ENCODE measurements around the gene TULP4. TPM values are rescaled to one million over a fixed set of nuclear protein-coding genes. Genes with fewer than 3 reads are reported as not detected.
"Not testable (repeated sequence)": the region's sequence is repeated elsewhere in the genome, so short reads cannot be mapped to it uniquely, and the experiment has no call there.

TULP4 gene
- total RNA-seq, 2 donors from 2014 or later: 66.3 to 71.9 TPM

- intact Hi-C loops (cut with DNase I); DNase-seq (ENCODE audit: low spot score): not testable (repeated sequence)
Measured at GRCh38 chr6:158349505-158350275, 37.4 kb downstream of the TULP4 start.

GRCh38 chr6:158350731-158351130 lies 38.5 kb downstream of the TULP4 start:
- intact Hi-C loops (cut with DNase I); DNase-seq (ENCODE audit: low spot score): not testable (repeated sequence)

GRCh38 chr6:158353883-158354877 lies 41.9 kb downstream of the TULP4 start:
- intact Hi-C loops (cut with DNase I): no loop called here

GRCh38 chr6:158356586-158357546 lies 44.6 kb downstream of the TULP4 start:
- DNase-seq (ENCODE audit: low spot score): no peak
- intact Hi-C loops (cut with DNase I): no loop called here

More at GRCh38 chr6:158353883-158354877, 41.9 kb downstream of the TULP4 start:
- no peak for DNase-seq (ENCODE audit: low spot score)

DNA sequence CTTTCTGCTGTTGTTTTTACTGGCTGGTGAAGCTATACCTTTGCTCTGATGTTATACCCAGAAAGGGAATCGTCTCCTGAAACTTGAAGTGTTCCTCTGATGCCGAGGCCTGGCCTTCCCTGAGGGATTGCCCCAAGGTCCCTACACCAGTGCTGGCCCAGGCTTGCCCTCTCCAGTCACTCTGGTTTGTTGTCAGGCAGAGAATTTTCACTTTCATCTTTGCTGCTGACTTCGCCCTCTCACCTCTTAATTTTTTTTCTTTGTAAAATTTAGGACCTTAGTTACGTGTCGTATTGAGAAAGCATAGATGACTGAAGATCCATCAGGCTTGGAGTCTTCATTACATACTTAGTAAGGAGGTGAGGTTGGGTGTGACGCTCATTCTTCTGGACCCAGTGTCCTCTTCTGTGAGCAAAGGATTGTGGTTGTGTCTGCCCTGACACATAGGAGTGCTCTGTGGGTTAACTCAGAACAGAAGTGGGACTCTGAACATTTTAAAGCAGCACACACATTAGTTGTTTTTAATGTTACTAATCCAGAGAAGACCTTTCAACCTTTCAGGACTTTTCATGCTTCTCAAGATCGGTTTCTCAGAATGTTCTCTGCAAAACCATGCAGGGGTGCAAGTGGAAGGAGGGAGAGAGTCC lies 45.4 kb downstream of the TULP4 start:
- intact Hi-C loops (cut with DNase I): no loop called here

GRCh38 chr6:158358450-158359077 lies 46.3 kb downstream of the TULP4 start:
- intact Hi-C loops (cut with DNase I): no loop called here
- no peak for DNase-seq (ENCODE audit: low spot score)

More for the DNA sequence above, 45.4 kb downstream of the TULP4 start:
- no peak for DNase-seq (ENCODE audit: low spot score)

DNA sequence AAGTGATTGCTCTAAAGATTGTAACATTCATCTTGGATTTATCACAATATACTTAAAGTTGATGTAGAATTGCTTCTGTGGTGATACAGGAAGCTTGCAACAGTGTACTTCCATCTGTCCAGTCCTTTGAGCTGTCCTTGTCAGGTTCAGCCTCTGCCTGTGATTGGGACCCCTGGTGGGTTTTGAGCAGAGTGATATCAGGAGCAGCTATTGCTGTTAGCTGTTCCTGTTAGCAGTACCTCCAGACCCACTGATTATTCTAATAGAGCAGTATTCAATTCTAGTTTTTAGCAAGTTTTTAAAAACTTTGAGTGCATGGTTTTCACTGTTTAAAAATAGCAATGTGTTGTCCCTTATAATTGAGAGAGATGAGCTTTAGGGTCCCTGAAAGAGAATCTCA lies 48.8 kb downstream of the TULP4 start:
- DNase-seq (ENCODE audit: low spot score): no peak
- intact Hi-C loops (cut with DNase I): no loop called here

GRCh38 chr6:158361961-158362669 lies 49.9 kb downstream of the TULP4 start:
- no peak for DNase-seq (ENCODE audit: low spot score)
- intact Hi-C loops (cut with DNase I): no loop called here

DNA sequence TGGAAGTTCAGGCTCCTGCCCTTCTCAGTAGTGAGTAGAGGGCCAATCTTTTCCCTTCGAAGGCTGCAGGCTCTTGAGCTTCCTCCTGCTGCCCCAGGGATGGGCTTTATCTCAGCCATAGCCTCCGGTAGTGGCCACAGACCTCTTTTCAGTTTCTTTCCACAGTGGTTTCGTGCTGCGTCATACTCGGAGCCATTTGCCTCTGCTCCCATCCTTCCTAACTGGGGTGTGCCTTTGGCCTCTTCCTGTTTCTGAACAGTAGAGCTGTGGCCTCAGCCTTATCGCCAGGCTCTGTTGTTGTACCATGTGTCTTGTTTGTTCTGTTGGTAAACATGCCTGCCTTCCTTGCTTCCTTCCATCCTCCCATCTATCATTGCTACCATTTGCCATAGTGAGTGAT lies 54.1 kb downstream of the TULP4 start:
- intact Hi-C loops (cut with DNase I): no loop called here
- DNase-seq (ENCODE audit: low spot score): no peak

GRCh38 chr6:158367816-158368215 lies 55.6 kb downstream of the TULP4 start:
- no peak for DNase-seq (ENCODE audit: low spot score)
- intact Hi-C loops (cut with DNase I): no loop called here

- DNase-seq (ENCODE audit: low spot score): no peak
- intact Hi-C loops (cut with DNase I): no loop called here
Measured at GRCh38 chr6:158369241-158369640, 57.0 kb downstream of the TULP4 start.

DNA sequence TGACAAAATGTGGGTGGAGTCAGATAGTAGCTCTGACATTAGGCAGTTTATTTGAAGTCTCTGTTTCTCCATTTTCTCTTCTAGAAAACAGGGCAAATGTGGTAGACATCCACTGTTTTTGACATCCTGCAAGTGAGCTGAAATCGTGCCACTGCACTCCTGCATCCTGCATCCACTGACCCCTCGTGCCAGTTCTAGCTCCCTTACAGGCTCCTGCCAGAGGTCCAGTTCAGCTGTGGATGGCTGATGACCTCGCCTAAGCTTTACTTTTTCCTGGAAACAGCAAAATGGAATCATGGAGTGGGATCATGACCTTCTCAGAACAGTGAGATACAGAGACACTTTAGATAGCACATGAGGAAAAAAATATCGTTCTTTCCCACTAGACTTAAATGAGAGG lies 58.5 kb downstream of the TULP4 start:
- intact Hi-C loops (cut with DNase I): no loop called here
- DNase-seq (ENCODE audit: low spot score): no peak

DNA sequence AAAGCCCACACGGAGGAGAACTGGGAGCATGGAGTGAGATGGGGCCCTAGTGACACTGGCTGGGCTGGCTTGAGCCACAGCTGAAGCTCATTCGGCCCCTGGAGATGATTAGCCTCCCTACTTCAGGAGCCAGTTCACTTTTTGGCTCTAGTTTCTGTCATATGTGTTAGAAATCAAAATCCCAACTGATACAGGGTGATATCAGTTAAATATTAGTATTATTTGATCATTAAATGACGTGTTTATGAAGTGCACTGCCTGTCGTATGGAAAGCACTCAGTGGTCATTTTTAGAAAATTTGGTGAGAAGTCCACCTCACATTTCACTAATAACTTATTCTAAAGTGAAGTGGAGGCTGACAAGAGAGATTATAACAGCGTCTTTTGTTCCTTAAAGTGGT lies 59.0 kb downstream of the TULP4 start:
- intact Hi-C loops (cut with DNase I): no loop called here
- DNase-seq (ENCODE audit: low spot score): no peak

DNA sequence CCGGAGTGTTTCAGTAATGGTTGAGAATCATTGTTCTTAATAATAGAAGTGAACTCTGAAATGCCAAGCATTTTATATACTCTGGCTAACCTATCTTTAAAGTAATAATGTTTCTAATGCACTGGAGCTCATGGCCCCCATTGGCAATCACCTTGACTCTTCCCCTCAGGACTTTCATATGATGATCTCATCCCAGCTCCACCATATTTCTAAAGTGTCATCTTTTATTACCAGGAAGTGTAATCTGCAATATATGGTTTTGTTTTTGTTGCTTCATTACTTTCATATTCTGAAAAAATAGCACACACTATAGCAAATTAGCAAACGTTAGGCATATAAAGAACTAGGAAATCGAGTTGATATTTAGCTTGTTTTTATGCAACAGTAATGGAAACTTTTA lies 60.3 kb downstream of the TULP4 start:
- DNase-seq (ENCODE audit: low spot score): no peak
- intact Hi-C loops (cut with DNase I): no loop called here

- DNase-seq (ENCODE audit: low spot score): no peak
Measured at GRCh38 chr6:158373214-158373613, 60.9 kb downstream of the TULP4 start.

DNA sequence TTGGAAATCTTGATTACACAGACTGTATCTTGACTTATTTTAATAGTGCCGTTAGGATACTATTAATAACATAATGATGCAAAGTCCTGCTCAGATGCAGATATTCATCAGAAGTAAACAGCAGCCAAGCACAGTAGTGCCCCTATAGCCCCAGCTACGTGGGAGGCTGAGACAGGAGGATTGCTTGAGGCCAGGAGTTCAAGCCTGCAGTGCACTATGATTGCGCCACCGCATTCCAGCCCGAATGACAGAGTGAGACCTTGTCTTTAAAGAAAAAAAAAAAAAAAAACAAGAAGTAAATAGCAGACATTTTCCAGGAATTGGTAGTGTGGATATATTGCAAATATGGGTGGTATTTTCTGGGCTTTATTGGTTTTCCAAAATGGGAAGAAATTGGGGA lies 61.8 kb downstream of the TULP4 start:
- no peak for DNase-seq (ENCODE audit: low spot score)
- intact Hi-C loops (cut with DNase I): no loop called here

More at GRCh38 chr6:158373214-158373613, 60.9 kb downstream of the TULP4 start:
- intact Hi-C loops (cut with DNase I): no loop called here

DNA sequence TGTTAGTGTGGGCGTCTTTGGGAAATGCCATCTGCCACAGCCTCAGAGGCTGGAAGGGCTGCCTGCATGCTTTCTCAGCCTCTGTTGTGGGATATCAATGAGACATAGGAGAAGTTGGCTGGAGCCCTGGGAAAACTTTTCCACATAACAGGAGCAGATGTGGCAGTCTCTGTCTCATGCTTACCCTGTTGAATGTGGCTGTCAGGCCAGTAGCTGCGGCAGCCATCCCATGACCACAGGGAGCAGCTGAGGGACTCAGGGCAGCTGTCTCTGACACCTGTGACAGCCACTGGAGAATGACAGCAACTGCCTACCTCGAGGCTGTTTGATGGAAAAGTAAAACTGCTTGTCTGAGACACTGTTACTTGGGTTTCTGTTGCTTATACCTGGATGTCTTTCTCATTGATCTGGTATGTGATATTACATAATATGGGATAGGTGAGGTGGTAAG lies 64.4 kb downstream of the TULP4 start:
- intact Hi-C loops (cut with DNase I): no loop called here
- DNase-seq (ENCODE audit: low spot score): no peak

All from posterior vena cava (tissue), 2 donors.